Raji (cell line): ENCODE results near the gene CTNNBIP1.

Experiments
- POLR2A ChIP-seq: IDR thresholded peaks from 2 replicates; pipeline ENCODE4 v1.6.1; 2011; ENCODE audit warnings: low read depth, low read length, control low read depth; ENCODE audit not compliant: insufficient read depth

The CTNNBIP1 gene

DNA sequence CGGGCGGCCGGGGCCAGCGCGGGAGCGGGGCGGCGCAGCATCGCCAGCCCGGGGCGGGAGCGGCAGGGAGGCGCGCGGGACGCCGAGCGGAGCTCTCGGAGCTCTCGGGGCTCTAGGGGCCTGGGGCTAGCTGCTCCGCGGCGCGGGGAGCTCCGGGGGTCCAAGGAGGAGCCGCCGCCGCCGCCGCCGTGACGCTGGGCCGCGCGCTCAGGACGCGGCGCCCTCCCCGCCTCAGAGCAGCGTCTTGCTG lies 86.5 kb downstream of the CTNNBIP1 start:
- peak; percentile 81 for TF ChIP-seq POLR2A

DNA sequence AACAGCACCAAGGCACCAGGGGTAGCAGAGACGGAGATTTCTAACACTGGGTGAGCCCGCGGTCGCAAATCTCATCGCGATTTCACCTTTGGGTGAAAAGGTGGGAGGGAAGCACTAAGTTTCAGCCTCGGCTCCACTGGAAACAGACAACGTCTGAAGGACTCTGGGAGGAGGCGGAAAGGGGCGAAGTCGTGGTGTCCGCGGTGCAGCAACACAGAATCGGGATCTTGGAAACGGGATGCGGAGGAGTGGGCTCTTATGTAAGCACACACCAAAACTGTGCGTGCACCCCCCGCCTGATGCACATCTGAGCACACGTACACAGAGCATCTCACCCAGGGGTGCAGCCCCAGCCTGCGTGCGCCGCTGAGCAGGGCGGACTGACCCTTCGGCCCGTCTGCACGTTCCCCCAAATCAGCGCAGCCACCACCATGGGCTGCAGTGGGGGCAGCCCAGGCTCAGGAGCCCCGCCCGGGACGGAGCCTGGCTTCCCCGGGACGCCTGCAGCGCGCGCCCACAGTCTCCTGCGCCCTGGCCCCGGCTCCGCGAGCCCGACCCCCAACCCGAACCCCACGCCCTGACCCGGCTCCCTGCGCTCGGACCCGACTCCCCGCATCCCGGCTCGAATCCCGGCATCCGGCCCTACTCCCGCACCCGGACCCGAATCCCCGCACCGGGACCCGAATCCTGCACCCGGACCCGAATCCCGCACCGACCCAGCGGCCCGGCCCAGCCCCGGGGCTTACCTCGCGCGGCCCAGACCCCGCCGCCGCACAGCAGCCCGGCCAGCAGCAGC lies 87.0 kb downstream of the CTNNBIP1 start:
- peak; percentile 49 for TF ChIP-seq POLR2A

DNA sequence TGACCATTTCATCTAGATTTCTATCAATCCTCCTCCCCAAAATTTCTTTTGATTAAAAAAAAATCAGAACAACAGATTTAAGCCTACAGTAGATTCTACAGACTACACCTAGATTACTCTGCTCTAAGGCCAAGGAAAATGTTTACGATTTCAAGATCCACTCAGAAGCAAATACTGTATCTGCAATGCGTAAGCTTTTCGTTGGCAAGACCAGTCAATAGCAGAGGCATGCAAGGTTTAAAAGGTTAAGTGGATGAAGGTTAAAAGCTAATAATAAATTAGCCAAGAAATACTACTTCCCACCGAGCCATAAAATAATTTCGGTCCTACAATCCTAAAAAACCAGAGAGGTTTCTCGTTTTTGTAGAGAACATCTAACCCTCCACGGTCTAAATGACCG lies 87.6 kb downstream of the CTNNBIP1 start:
- TF ChIP-seq POLR2A, result no peak

DNA sequence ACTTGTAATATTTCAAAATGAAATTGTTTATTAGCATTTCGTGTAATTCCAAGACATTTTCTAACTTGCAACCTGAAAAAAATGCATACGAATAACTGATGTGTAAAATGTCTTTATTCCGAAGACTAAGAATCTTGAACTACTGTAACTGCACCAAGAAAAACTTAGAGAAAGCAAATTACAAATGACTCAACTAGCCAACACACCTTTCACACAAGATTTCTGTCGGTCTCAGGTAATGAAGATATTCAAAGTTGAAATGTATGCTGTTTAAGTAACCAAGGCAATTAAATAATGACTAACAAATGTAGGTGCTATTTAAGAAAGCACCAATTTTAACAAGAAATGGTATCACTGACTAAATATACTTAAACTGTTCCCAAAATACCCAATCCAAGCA lies 88.4 kb downstream of the CTNNBIP1 start:
- no peak for TF ChIP-seq POLR2A

DNA sequence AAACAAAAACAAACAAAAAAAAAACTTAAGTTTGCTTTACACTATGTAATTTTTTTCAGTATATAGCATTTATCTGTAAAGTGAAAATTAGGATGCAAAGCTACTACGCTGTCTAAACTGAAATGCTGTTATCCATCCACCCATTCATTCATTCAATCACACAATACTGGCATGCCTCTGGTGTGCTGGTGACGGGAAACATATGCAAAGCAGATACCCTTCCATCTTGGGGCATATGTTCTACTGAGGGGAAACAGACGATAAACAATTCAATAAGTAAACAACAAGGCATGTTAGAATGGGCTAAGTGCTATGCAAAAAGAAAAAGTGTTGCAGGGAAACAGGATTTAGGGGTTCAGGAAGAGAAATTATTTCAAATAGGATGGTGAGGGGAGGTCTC lies 89.5 kb downstream of the CTNNBIP1 start:
- no peak for TF ChIP-seq POLR2A

DNA sequence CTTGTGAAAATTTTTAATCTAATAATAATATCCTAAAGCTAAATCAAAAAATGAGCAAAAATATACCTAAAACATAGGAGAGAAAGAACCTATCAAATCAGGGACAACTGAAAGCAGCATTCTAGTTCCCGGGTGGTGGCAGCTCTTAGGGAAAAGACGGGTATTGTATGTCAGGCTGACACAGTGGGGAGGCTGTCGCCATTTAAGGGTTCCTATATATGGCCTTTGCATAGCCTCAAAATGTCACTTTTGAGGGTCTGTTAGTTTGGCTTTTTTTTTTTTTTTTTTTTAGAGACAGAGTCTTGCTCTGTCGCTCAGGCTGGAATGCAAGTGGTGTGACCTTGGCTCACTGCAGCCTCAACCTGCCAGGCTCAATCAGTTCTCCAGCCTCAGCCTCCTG lies 92.3 kb downstream of the CTNNBIP1 start:
- TF ChIP-seq POLR2A, result no peak

DNA sequence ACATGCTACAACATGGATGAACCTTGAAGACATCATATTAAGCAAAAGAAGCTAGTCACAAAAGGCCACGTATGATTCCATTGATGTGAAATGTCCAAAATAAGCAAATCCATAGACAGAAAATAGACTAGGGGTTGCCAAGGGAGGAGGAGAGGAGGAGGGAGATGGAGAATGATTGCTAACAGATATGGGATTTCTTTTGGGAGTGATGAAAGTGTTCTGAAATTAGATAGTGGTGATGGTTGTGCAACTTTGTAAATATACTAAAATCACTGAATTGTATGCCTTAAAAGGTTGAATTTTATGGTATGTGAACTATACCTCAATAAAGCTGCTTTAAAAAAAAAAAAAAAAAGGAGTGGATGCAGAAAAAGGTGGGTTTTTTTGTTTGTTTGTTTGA lies 93.9 kb downstream of the CTNNBIP1 start:
- no peak for TF ChIP-seq POLR2A

DNA sequence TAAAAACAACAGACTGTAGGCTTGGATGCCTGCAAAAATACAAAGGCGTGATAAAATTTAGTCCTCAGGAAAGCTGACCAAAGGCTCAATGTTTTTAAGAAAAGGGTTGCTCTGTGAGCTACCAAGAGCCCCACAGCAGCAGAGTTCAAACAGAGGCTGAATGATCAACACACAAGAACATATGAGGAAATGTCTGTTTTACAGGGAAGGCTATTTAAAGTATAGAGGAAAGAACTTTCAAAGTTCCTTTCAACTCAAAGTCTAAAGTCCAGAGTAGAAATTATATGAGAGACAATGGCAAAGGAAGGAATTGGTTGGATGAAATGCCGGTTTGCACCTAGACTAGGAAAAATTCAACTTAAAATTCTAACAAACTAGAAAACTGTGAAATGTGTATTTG lies 94.9 kb downstream of the CTNNBIP1 start:
- no peak for TF ChIP-seq POLR2A

DNA sequence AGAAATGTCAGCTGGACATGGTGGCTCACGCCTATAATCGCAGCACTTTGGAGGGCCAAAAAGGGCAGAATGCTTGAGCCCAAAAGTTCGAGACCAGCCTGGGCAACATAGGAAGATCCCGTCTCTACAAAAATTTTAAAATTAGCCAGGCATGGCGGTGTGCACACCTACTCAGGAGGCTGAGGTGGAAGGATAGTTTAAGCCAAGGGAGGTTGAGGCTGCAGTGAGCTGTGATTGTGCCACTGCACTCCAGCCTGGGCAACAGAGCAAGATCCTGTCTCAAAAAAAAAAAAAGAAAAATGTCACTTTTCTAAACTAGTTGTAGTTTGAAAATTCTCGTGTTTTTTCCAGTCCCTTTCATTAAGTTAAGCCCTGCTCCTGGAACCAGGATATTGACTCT lies 95.5 kb downstream of the CTNNBIP1 start:
- no peak for TF ChIP-seq POLR2A

DNA sequence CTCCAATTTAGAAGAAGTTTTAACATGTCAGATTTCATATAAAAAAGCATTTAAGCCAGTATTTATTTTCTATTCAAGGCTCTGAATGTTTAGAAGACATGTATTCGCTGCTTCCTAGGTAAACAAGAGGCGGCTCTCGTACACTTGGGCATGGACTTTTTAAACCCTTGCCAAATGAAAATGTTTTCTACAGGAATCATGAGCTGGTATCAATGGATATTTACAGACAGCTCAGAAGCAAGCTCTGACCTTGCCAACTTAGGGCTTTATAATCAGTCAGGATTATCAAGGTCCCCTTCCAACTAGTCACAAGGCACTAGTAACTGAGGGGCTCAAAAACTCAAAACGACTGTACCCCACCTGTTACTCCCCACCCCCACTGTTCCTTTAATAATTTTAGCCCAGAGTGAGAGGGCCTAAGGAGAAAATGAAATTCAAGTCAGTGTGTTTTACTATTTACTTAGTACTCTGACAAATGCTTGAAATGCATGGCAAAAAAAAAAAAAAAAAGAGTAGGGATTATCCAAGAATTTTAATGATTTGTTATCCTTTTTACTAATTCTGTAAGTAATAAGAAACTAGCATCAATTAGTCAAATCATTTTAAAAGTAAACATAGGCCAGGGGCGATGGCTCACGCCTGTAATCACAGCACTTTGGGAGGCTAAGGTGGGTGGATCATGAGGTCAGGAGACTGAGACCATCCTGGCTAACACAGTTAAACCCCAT lies 98.7 kb downstream of the CTNNBIP1 start:
- no peak for TF ChIP-seq POLR2A

DNA sequence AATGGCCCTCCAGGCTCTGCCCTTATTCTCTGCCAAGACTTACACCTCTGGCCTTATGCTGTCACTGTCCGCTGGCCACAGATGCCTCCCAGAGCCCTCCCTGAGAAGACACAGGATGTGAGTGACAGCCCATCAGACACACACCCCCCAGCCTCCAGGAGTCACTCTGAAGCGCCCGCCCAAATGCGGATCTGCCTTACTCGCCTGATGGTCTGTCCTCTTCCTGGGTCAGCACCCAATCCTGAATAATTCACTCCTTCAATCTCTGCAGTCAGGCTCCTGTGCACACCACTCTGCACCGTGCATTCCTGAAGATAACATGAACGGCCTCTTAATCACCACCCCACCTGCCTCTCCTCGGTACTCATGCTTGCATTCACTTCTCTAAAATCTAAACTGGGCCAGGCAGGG lies 101.0 kb downstream of the CTNNBIP1 start:
- no peak for TF ChIP-seq POLR2A

DNA sequence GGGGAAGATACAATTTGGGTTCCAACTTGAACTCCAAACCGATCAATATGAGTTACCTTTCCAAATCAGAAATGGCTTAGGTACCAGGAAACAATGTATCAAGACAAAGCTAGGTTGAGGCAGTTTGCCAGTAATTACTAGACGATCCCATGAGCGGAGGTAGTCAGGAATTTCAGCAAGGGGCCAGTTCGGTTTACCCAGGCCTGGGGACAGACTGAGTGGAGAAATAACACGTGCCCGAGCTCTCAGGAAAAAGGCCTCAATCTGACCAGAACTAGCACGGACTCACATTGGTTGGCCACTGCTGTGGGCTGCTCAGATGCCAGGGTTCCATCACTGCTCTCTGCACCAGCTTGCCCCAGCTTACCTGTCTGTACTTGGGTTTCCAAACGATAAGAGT lies 101.6 kb downstream of the CTNNBIP1 start:
- no peak for TF ChIP-seq POLR2A

DNA sequence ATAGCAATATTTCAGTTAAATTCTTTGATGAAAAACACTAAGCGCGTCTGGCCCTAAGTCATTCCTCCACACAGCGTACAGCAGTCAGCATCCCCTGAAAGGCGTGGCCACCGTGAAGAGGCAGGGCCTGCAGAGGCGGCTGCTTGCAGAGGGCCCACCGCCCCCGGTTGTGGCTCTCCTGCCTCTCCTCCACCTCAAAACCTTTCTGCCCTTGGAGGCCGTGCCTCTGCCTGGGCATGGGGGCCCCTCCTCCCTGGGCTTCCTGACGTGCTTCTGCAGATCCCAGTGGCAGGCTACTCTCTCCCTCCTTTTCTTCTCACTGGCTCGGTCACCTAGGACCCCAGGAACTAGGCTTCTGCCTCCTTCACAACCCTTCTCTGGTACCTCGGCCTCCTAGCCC lies 102.5 kb downstream of the CTNNBIP1 start:
- no peak for TF ChIP-seq POLR2A

DNA sequence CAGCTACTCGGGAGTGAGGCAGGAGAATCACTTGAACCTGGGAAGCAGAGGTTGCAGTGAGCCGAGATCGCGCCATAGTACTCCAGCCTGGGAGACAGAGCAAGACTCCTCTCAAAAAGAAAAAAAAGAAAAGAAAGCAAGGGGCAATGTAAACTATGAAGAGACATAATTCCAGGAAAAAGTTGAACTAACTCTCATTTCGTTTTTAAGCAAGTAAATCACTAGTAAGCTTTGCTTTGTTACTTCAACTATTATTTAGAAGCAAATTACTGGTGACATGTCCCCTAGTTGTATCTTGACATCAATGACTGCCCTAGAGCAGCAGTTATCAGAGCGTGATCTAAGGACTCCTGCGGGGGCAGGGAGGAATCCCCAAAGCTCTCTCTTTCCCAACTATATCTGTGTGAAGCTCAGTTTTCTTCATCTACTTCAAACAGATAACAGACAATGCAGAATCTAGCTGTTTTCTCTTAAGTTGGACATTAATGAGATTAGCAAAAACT lies 105.0 kb downstream of the CTNNBIP1 start:
- no peak for TF ChIP-seq POLR2A

DNA sequence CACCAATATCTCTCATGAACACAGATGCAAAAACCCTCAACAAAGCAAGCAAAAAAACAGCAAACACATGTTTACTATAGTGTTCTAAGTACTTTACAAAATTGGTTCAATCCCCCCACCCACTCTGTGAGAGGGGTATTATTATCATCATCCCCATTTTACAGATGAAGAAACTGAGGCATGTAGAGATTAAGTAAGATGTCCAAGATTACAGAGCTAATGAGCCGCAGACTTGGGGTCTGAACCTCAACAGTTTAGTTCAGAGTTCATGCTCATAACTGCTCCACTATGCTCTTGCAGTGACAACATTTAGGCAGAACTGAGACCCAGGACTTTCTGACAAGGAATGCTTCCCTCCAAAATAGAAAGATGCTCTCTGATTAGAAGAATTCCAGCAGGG lies 108.2 kb downstream of the CTNNBIP1 start:
- TF ChIP-seq POLR2A, result no peak
